Hematopoietic multipotent progenitor cell treated with erythropoietin and hydrocortisone succinate and interleukin-3 and kit ligand, for 15 days (in vitro differentiated cells): ENCODE results near the gene GPC1.

Source experiments
- DNase-seq: peaks from one replicate; pipeline ENCODE4 v3.0.0-alpha.2; 2015; ENCODE audit warnings: low spot score

Gene GPC1

DNA sequence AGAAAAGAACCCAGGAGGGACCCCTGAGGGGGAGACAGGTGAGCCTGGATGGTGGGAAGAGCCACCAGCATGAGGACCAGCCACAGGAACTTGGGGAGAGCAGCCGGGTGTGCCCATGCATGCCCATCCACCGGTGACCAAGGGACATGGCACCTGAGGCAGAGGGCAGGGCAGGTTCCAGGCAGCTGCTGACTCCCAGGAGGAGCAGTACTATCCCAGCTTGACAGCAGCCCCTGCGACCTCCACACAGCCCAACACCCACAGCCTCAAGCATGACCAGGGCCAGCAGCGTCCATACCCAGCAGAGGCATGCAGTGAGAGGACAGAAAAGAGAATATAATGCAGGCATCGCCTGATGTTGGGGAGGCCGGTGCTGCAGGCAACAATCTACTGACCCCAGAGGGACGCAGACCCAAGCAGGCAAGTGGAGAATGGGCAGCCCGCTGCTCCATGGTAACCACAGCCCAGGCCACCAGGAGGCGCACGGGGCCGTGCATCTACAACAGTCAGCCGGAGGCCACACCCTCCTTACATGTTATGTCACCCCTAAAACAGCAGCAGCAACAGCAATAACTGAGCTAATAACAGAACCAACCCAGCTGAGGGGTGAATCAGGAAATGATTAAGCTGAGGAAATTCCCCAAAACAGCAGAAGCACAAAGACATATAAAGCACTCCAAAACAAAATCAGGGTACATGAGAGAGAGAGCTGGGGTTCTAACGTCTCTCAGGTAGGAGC lies 78.3 kb downstream of the GPC1 start:
- peak; percentile 84 for DNase-seq

DNA sequence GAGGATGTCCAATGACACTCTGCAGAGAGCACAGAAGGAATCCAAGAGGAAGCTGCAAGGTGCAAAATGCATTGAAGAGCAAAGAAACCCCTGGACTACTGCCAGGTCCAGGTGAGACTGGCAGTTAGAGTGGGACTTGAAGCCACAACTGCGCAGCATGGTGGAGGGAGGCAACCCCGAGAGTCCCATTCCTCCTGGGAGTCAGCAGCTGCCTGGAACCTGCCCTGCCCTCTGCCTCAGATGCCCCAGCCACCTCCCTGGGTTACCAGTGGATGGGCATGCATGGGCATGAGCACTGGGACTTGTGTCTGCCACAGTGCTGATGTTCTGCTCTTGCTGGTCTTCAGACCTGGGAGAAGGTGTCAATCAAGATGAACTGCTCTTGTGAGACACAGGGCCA lies 79.2 kb downstream of the GPC1 start:
- DNase-seq, result no peak

DNA sequence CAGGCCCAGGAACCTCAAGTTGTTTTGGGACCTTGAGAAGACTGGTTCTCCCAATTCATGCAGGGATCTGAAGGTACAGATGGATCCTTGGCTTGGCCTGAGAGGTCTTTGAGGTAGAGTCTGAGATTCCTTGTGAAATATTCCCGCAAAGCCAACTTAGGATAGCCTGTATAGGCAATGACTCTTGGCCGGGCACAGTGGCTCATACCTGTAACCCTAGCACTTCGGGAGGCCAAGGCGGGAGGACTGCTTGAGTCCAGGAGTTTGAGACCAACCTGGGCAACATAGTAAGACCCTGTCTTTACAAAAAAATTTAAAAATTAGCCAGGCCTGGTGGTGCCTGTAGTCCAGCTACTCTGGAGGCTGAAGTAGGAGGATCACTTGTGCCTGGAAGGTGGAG lies 81.9 kb downstream of the GPC1 start:
- DNase-seq, result no peak
